Endothelial cell of umbilical vein (primary cell): ENCODE results near the gene NCAPG2. TPM values are rescaled to one million over a fixed set of nuclear protein-coding genes. Genes with fewer than 3 reads are reported as not detected.

ENCODE experiments used
- BruUV-seq: library from RNA; stranded (reverse); fragments of 400-500 nt; replicated peaks from 2 replicates; lab custom pipeline; 2021; lab: Mats Ljungman, UMichigan
- CTCF ChIA-PET: fragments of 300-600, 350-600 bp; sonication (Branson Sonifier 250); formaldehyde crosslinking; loops from one replicate; lab custom pipeline; 2021; ENCODE audit warnings: antibody characterized with exemption, inconsistent platforms; lab: Charles Lee
- POLR2A ChIA-PET: fragments of 300-600, 350-600 bp; sonication (Branson Sonifier 250); formaldehyde crosslinking; loops from one replicate; lab custom pipeline; 2021; ENCODE audit warnings: antibody characterized with exemption, inconsistent platforms; lab: Charles Lee
- DNase-seq: peaks from one replicate; pipeline ENCODE4 v3.0.0-alpha.2; 2011; ENCODE audit warnings: low read depth, low spot score
- FAIRE-seq: peaks from 2 replicates; lab custom pipeline; 2011; peaks lifted over from hg19 to GRCh38; lab: Jason Lieb, UNC
- H2AFZ ChIP-seq: 2 replicates; pipeline ENCODE4 v1.6.0; 2012; ENCODE audit warnings: low read depth, low read length, control low read depth, inconsistent platforms
- H3K27ac ChIP-seq: 2 replicates; pipeline ENCODE4 v1.5.1; 2011; ENCODE audit warnings: low read depth, mild to moderate bottlenecking, control low read depth, low read length, moderate library complexity; ENCODE audit not compliant: insufficient read depth
- H3K27me3 ChIP-seq, 2 experiments: 2 replicates each; pipeline versions ENCODE4 v1.6.0 to v1.6.1; 2011; ENCODE audit warnings: low read length in 2 of 2, mixed read lengths in 1 of 2; ENCODE audit not compliant: control insufficient read depth in 2 of 2, insufficient read depth in 2 of 2
- H3K36me3 ChIP-seq, 2 experiments: 2 replicates in 1 of 2; 3 replicates in 1 of 2; pipeline ENCODE4 v1.5.1; 2011; ENCODE audit warnings: low read length in 2 of 2, mild to moderate bottlenecking in 1 of 2, moderate library complexity in 1 of 2; ENCODE audit not compliant: control insufficient read depth in 2 of 2, insufficient read depth in 2 of 2; ENCODE audit errors: extremely low read depth in 1 of 2
- H3K4me1 ChIP-seq: 3 replicates; pipeline ENCODE4 v1.5.1; 2011; ENCODE audit warnings: mild to moderate bottlenecking, low read length; ENCODE audit not compliant: control insufficient read depth, insufficient read depth; ENCODE audit errors: extremely low read depth
- H3K4me2 ChIP-seq: 2 replicates; pipeline ENCODE4 v1.6.1; 2011; ENCODE audit warnings: low read length, control low read depth, mixed read lengths; ENCODE audit not compliant: insufficient read depth
- H3K4me3 ChIP-seq, 3 experiments: fragments of 200-600 bp in 1 of 3; sonication (generic), shearing (Covaris generic) in 1 of 3; replicated peaks in 1 of 3; 2 replicates each; pipeline ENCODE4 v1.5.1; 2011 to 2016; ENCODE audit warnings: control low read depth in 3 of 3, low read length in 3 of 3, mild to moderate bottlenecking in 2 of 3, inconsistent platforms in 1 of 3, low read depth in 1 of 3, moderate library complexity in 1 of 3; ENCODE audit not compliant: insufficient read depth in 1 of 3
- H3K79me2 ChIP-seq: 2 replicates; pipeline ENCODE4 v1.6.0; 2012; ENCODE audit warnings: low read length, inconsistent platforms; ENCODE audit not compliant: control insufficient read depth, insufficient read depth
- H3K9ac ChIP-seq: replicated peaks from 2 replicates; pipeline ENCODE3; 2011; ENCODE audit warnings: low read length, control low read depth; ENCODE audit not compliant: insufficient read depth; ENCODE audit errors: extremely low read depth
- H3K9me1 ChIP-seq: replicated peaks from 3 replicates; pipeline ENCODE4 v1.6.0; 2011; ENCODE audit warnings: mild to moderate bottlenecking, low read length; ENCODE audit not compliant: control insufficient read depth, insufficient read depth; ENCODE audit errors: extremely low read depth
- H3K9me3 ChIP-seq: replicated peaks from 2 replicates; pipeline ENCODE4 v1.5.1; 2012; ENCODE audit warnings: low read length, inconsistent platforms; ENCODE audit not compliant: control insufficient read depth, insufficient read depth
- H4K20me1 ChIP-seq: replicated peaks from 2 replicates; pipeline ENCODE3; 2011; ENCODE audit warnings: mild to moderate bottlenecking, low read length; ENCODE audit not compliant: control insufficient read depth, insufficient read depth; ENCODE audit errors: extremely low read depth
- FOS ChIP-seq: IDR thresholded peaks from 2 replicates; pipeline ENCODE4 v1.6.1; 2011; ENCODE audit warnings: mild to moderate bottlenecking, low read length, moderate library complexity, borderline replicate concordance; ENCODE audit not compliant: insufficient read depth
- dilution Hi-C: fragments of 300-500 bp; cut with MboI; formaldehyde crosslinking; loops from one replicate; pipeline ENCODE4 v1.15.0; 2019; ENCODE audit warnings: low sequenced_read_pairs; ENCODE audit not compliant: extremely low pct_ligation_motif_present
- intact Hi-C: fragments of 100-400 bp; cut with micrococcal nuclease; formaldehyde crosslinking; loops from one replicate; pipeline ENCODE4 v1.10.0; 2022
- polyA plus RNA-seq, 4 experiments: library from polyadenylated mRNA; depleted of rRNA in 3 of 4; stranded (reverse) in 3 of 4; unstranded in 1 of 4; fragments of >200 nt; gene quantifications; 2 replicates each; pipeline versions ENCODE4 v1.2.1 to v1.2.3, GENCODE V29; 2011 to 2012; ENCODE audit warnings: missing spikeins in 1 of 4
- total RNA-seq: library from RNA; stranded (reverse); gene quantifications from 2 replicates; pipeline ENCODE4 v1.2.3, GENCODE V29; 2021
- TF ChIP-seq, protein P1 (sequence below), 2 donors: IDR thresholded peaks; 1 replicate in 1 of 2; 2 replicates in 1 of 2; pipeline ENCODE4 v1.5.1; 2011; ENCODE audit warnings: low read length in 2 of 2, mild to moderate bottlenecking in 2 of 2, moderate library complexity in 2 of 2, control low read depth in 1 of 2, inconsistent platforms in 1 of 2, low read depth in 1 of 2; ENCODE audit not compliant: insufficient read depth in 1 of 2; ENCODE audit errors: extremely low read depth in 1 of 2

Gene NCAPG2
- total and polyA plus RNA-seq, 2 donors (not counting 3 experiments of a cell fraction or from before 2014, with no cell fraction given) = 19.2 to 62.3 TPM

DNA sequence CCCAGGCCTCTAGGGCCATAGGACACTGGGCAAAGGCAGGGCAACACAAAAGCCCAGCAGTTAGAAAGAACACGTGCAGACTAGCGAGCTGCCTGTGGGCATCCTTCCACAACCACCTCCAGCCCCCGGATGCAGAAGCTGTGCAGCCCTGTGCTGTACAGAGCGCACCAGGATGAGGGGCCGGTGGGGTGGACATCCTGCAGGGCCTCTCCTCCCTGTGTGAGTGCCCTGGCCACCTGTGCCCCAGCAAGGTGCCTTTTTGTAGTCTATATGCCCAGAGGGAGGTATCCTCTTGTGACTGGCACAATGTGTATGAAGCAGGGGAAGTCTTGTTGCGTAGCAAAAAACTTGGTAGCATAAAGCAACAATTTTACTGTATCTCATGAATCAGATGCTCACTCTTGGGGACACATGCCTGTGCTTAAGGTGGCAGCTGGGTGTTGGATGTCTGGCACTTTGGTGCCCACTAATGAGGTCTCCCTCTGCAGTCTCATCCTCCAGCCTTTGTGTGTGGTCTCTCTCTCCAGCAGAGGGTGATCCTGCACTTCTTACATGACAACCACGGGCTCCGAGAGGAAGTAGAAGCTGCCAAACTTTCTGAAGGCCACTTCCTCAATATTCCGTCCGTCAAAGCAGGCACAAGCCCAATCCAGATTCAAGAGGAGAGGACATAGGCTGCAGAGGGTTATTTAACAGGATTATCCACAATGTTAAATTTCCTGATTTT is 8.7 kb downstream of the NCAPG2 start:
- peak; percentile 90 for FAIRE-seq

More for the DNA sequence above, 8.7 kb downstream of the NCAPG2 start:
- Histone ChIP-seq H4K20me1 (no peaks in the 10 kb centered on the region), H3K27ac (no peak overlapping the region), H3K4me1 (peaks cover 6% of the 10 kb centered on the region), H3K36me3 (peaks cover 0 to 2% of the 10 kb centered on the region in 2 experiments), H3K4me2 (no peak overlapping the region), H3K9ac (no peak overlapping the region), H3K4me3 (no peak overlapping the region), H3K79me2 (peaks cover 51% of the 10 kb centered on the region), H3K9me3 (no peaks in the 10 kb centered on the region), H3K27me3 (no peaks in the 10 kb centered on the region), H3K9me1 (no peaks in the 10 kb centered on the region), H2AFZ (no peak overlapping the region)
- intact Hi-C loops = loop anchor here (1.0 to 2.0 kb wide), 6 partner anchors 77 to 281 kb away; partner anchors contain the start of genes DYNC2I1 and ESYT2
- TF ChIP-seq, protein P1, sequence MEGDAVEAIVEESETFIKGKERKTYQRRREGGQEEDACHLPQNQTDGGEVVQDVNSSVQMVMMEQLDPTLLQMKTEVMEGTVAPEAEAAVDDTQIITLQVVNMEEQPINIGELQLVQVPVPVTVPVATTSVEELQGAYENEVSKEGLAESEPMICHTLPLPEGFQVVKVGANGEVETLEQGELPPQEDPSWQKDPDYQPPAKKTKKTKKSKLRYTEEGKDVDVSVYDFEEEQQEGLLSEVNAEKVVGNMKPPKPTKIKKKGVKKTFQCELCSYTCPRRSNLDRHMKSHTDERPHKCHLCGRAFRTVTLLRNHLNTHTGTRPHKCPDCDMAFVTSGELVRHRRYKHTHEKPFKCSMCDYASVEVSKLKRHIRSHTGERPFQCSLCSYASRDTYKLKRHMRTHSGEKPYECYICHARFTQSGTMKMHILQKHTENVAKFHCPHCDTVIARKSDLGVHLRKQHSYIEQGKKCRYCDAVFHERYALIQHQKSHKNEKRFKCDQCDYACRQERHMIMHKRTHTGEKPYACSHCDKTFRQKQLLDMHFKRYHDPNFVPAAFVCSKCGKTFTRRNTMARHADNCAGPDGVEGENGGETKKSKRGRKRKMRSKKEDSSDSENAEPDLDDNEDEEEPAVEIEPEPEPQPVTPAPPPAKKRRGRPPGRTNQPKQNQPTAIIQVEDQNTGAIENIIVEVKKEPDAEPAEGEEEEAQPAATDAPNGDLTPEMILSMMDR (IDR thresholded peaks at IDR 0.05; ENCODE audit: extremely low read depth in 1 of 2, insufficient read depth in 1 of 2, low read depth in 1 of 2, low read length in 2 of 2) = peak; percentile 63 to 72
- no peak for TF ChIP-seq FOS
- peak; percentile 82 for DNase-seq
- dilution Hi-C loops = no loop called here
- ChIA-PET CTCF (interaction anchor here (0.6 to 8.0 kb wide), 37 partner anchors 9 to 289 kb away, joined by 3 to 291 read pairs (median 4); partner anchors contain the start of genes ESYT2 and NCAPG2), POLR2A (interaction anchor here (0.6 kb wide), 2 partner anchors 43 to 48 kb away, joined by 3 to 4 read pairs; no protein-coding TSS in a partner anchor)
- BruUV-seq = no TSS peak
